H1 (cell line): ENCODE measurements around the gene ZBTB16. TPM values are rescaled to one million over a fixed set of nuclear protein-coding genes. Genes with fewer than 3 reads are reported as not detected.

Source experiments
- CTCF ChIA-PET: fragments of 300-600 bp; sonication (Branson Sonifier 250); formaldehyde crosslinking; loops from one replicate; lab custom pipeline; 2021; ENCODE audit not compliant: partially characterized antibody; lab: Charles Lee
- POLR2A ChIA-PET: fragments of 300-600 bp; sonication (Branson Sonifier 250); formaldehyde crosslinking; loops from one replicate; lab custom pipeline; 2021; ENCODE audit warnings: inconsistent platforms; ENCODE audit not compliant: partially characterized antibody; lab: Charles Lee
- DNase-seq, 2 experiments: peaks; one replicate each; pipeline versions ENCODE4 v3.0.0 to v3.0.0-alpha.2; 2010 to 2022; ENCODE audit warnings: low spot score in 2 of 2, low read depth in 1 of 2, mixed read lengths in 1 of 2
- FAIRE-seq: peaks from 2 replicates; lab custom pipeline; 2011; peaks lifted over from hg19 to GRCh38; lab: Jason Lieb, UNC
- H2AFZ ChIP-seq: 2 replicates; pipeline ENCODE4 v1.8.1; 2012; ENCODE audit warnings: low read length, inconsistent platforms
- H2AK5ac ChIP-seq: 2 replicates; pipeline ENCODE4 v1.6.1; 2013; ENCODE audit warnings: low read depth, low read length
- H2BK120ac ChIP-seq: replicated peaks from 2 replicates; pipeline ENCODE3; 2013; ENCODE audit warnings: low read depth, low read length, inconsistent platforms
- H2BK12ac ChIP-seq: 2 replicates; pipeline ENCODE4 v1.6.1; 2013; ENCODE audit warnings: low read depth, low read length
- H2BK15ac ChIP-seq: 2 replicates; pipeline ENCODE4 v1.6.1; 2013; ENCODE audit warnings: low read length
- H2BK20ac ChIP-seq: 2 replicates; pipeline ENCODE4 v1.6.1; 2013; ENCODE audit warnings: low read length
- H2BK5ac ChIP-seq: 2 replicates; pipeline ENCODE4 v1.6.1; 2013; ENCODE audit warnings: low read depth, low read length
- H3K14ac ChIP-seq: 2 replicates; pipeline ENCODE4 v1.6.1; 2013; ENCODE audit warnings: inconsistent platforms; ENCODE audit not compliant: insufficient read length
- H3K18ac ChIP-seq: 2 replicates; pipeline ENCODE4 v1.6.1; 2013; ENCODE audit warnings: low read length; ENCODE audit errors: extremely low read depth
- H3K23ac ChIP-seq: 2 replicates; pipeline ENCODE4 v1.6.1; 2013; ENCODE audit warnings: inconsistent platforms; ENCODE audit not compliant: insufficient read length
- H3K23me2 ChIP-seq: 2 replicates; pipeline ENCODE4 v1.6.1; 2013; ENCODE audit warnings: low read depth, low read length
- H3K27ac ChIP-seq: 2 replicates; pipeline ENCODE4 v1.6.1; 2011; ENCODE audit warnings: low read depth, low read length, inconsistent platforms
- H3K27me3 ChIP-seq, 4 experiments: replicated peaks in 1 of 4; 1 replicate in 1 of 4; 2 replicates in 3 of 4; pipeline versions ENCODE4 v1.6.1 to v1.8.1; 2011 to 2013; ENCODE audit warnings: low read length in 3 of 4, mild to moderate bottlenecking in 3 of 4, inconsistent platforms in 2 of 4, mixed read lengths in 2 of 4, moderate library complexity in 1 of 4; ENCODE audit not compliant: control insufficient read depth in 3 of 4, insufficient read depth in 3 of 4; ENCODE audit errors: extremely low read depth in 1 of 4
- H3K36me3 ChIP-seq, 4 experiments: 2 replicates each; pipeline versions ENCODE4 v1.6.1 to v1.8.1; 2011 to 2013; ENCODE audit warnings: mild to moderate bottlenecking in 4 of 4, low read length in 3 of 4, moderate library complexity in 2 of 4, control low read depth in 1 of 4, inconsistent platforms in 1 of 4; ENCODE audit not compliant: insufficient read depth in 4 of 4, control insufficient read depth in 2 of 4
- H3K4ac ChIP-seq: replicated peaks from 2 replicates; pipeline ENCODE3; 2013; ENCODE audit warnings: low read length, low read depth, mixed read lengths, inconsistent platforms; ENCODE audit not compliant: insufficient read length
- H3K4me1 ChIP-seq, 4 experiments: replicated peaks in 1 of 4; 1 replicate in 1 of 4; 2 replicates in 3 of 4; pipeline versions ENCODE4 v1.6.1 to v1.8.1; 2011 to 2013; ENCODE audit warnings: low read length in 3 of 4, inconsistent platforms in 2 of 4, mixed read lengths in 1 of 4; ENCODE audit not compliant: insufficient read depth in 4 of 4, control insufficient read depth in 3 of 4
- H3K4me2 ChIP-seq, 2 experiments: 2 replicates each; pipeline versions ENCODE4 v1.6.1 to v1.8.1; 2011 to 2013; ENCODE audit warnings: low read depth in 2 of 2, low read length in 2 of 2, control low read depth in 1 of 2, inconsistent platforms in 1 of 2, mild to moderate bottlenecking in 1 of 2; ENCODE audit not compliant: insufficient read depth in 1 of 2
- H3K4me3 ChIP-seq, 4 experiments: fragments of 200-600, 300-600 bp in 1 of 4; sonication (generic), shearing (Covaris generic), sonication (Bioruptor Twin) in 1 of 4; 2 replicates each; pipeline versions ENCODE4 v1.5.1 to v1.8.1; 2011 to 2016; ENCODE audit warnings: low read length in 4 of 4, low read depth in 3 of 4, control low read depth in 2 of 4, inconsistent platforms in 2 of 4, mild to moderate bottlenecking in 2 of 4, mixed read lengths in 1 of 4, moderate library complexity in 1 of 4; ENCODE audit not compliant: insufficient read depth in 2 of 4; ENCODE audit errors: extremely low read depth in 1 of 4
- H3K56ac ChIP-seq: replicated peaks from 2 replicates; pipeline ENCODE3; 2013; ENCODE audit warnings: low read depth, mild to moderate bottlenecking, mixed read lengths, low read length, inconsistent platforms; ENCODE audit not compliant: insufficient read length
- H3K79me1 ChIP-seq: 2 replicates; pipeline ENCODE4 v1.6.1; 2013; ENCODE audit warnings: low read depth, low read length, control low read depth
- H3K79me2 ChIP-seq, 2 experiments: 2 replicates each; pipeline versions ENCODE4 v1.6.1 to v1.8.1; 2012 to 2013; ENCODE audit warnings: low read length in 2 of 2, mild to moderate bottlenecking in 2 of 2, inconsistent platforms in 1 of 2; ENCODE audit not compliant: insufficient read depth in 2 of 2, control insufficient read depth in 1 of 2
- H3K9ac ChIP-seq, 4 experiments: replicated peaks in 1 of 4; 1 replicate in 1 of 4; 2 replicates in 3 of 4; pipeline versions ENCODE4 v1.6.1 to v1.8.1; 2011 to 2013; ENCODE audit warnings: low read depth in 3 of 4, low read length in 3 of 4, control low read depth in 2 of 4, mild to moderate bottlenecking in 2 of 4, moderate library complexity in 2 of 4, inconsistent platforms in 1 of 4; ENCODE audit errors: extremely low read depth in 1 of 4
- H3K9me3 ChIP-seq, 2 experiments: 2 replicates each; pipeline versions ENCODE4 v1.6.1 to v1.8.1; 2012 to 2013; ENCODE audit warnings: mild to moderate bottlenecking in 2 of 2, moderate library complexity in 2 of 2, control low read depth in 1 of 2, inconsistent platforms in 1 of 2, low read depth in 1 of 2, low read length in 1 of 2, mixed read lengths in 1 of 2; ENCODE audit not compliant: insufficient read depth in 2 of 2
- H4K20me1 ChIP-seq, 2 experiments: replicated peaks in 1 of 2; 2 replicates each; pipeline versions ENCODE3 to v1.8.1; 2011 to 2013; ENCODE audit warnings: inconsistent platforms in 2 of 2, low read length in 2 of 2, mild to moderate bottlenecking in 1 of 2; ENCODE audit not compliant: insufficient read depth in 2 of 2, control insufficient read depth in 1 of 2
- H4K5ac ChIP-seq: 2 replicates; pipeline ENCODE4 v1.6.1; 2013; ENCODE audit warnings: low read length, low read depth, mixed read lengths, inconsistent platforms; ENCODE audit not compliant: insufficient read length
- H4K8ac ChIP-seq: 2 replicates; pipeline ENCODE4 v1.8.0; 2013; ENCODE audit warnings: mild to moderate bottlenecking, moderate library complexity, low read length, inconsistent platforms; ENCODE audit not compliant: insufficient read depth; ENCODE audit errors: extremely low read depth
- H4K91ac ChIP-seq: replicated peaks from 2 replicates; pipeline ENCODE3; 2013; ENCODE audit warnings: low read length, mixed read lengths, inconsistent platforms; ENCODE audit not compliant: insufficient read length
- BACH1 ChIP-seq: IDR thresholded peaks from 2 replicates; pipeline ENCODE4 v1.6.1; 2012; ENCODE audit warnings: low read length, improper control_type of control experiment
- BCL11A ChIP-seq, 2 experiments: IDR thresholded peaks; one replicate each; pipeline ENCODE4 v1.6.1; 2011; ENCODE audit warnings: low read depth in 2 of 2, low read length in 2 of 2, mild to moderate bottlenecking in 2 of 2
- BRCA1 ChIP-seq: IDR thresholded peaks from 2 replicates; pipeline ENCODE4 v1.6.1; 2012; ENCODE audit warnings: low read depth, low read length, improper control_type of control experiment
- CBX8 ChIP-seq: fragments of 300-800, 300-1000 bp; sonication (generic); IDR thresholded peaks from 2 replicates; pipeline ENCODE4 v1.7.1; 2016; ENCODE audit warnings: low read depth, low read length, borderline replicate concordance
- HDAC6 ChIP-seq: IDR thresholded peaks from one replicate; pipeline ENCODE4 v1.7.1; 2012; ENCODE audit warnings: low read depth, mild to moderate bottlenecking, inconsistent platforms, low read length, moderate library complexity
- JUND ChIP-seq: IDR thresholded peaks from 2 replicates; pipeline ENCODE4 v1.6.1; 2011; ENCODE audit warnings: mild to moderate bottlenecking, improper control_type of control experiment, low read length
- KDM1A ChIP-seq: fragments of 200-600, 300-600 bp; sonication (generic); IDR thresholded peaks from 2 replicates; pipeline ENCODE4 v1.7.1; 2016; ENCODE audit warnings: mild to moderate bottlenecking, low read length, borderline replicate concordance
- KDM5A ChIP-seq: fragments of 200-600 bp; IDR thresholded peaks from 2 replicates; pipeline ENCODE4 v1.7.1; 2012; ENCODE audit warnings: mild to moderate bottlenecking, low read length, inconsistent platforms, mixed read lengths
- MAFK ChIP-seq: IDR thresholded peaks from 2 replicates; pipeline ENCODE4 v1.6.1; 2012; ENCODE audit warnings: low read depth, mild to moderate bottlenecking, improper control_type of control experiment, low read length
- MAX ChIP-seq: IDR thresholded peaks from 2 replicates; pipeline ENCODE4 v1.6.1; 2012; ENCODE audit warnings: inconsistent platforms
- POLR2AphosphoS5 ChIP-seq: IDR thresholded peaks from 2 replicates; pipeline ENCODE4 v1.6.1; 2011; ENCODE audit warnings: low read depth, low read length
- POU5F1 ChIP-seq: IDR thresholded peaks from 2 replicates; pipeline ENCODE4 v1.6.1; 2011; ENCODE audit warnings: low read depth, mild to moderate bottlenecking, low read length, moderate library complexity
- RFX5 ChIP-seq: IDR thresholded peaks from 2 replicates; pipeline ENCODE4 v1.6.1; 2011; ENCODE audit warnings: low read depth, low read length, improper control_type of control experiment, borderline replicate concordance
- SAP30 ChIP-seq: fragments of 300-600 bp; sonication (generic); IDR thresholded peaks from 2 replicates; pipeline ENCODE4 v1.7.1; 2012; ENCODE audit warnings: low read length, moderate library complexity, mild to moderate bottlenecking, inconsistent platforms; ENCODE audit not compliant: insufficient read depth, insufficient replicate concordance
- SP1 ChIP-seq: IDR thresholded peaks from 2 replicates; pipeline ENCODE4 v1.6.1; 2011; ENCODE audit warnings: low read depth, low read length
- SP2 ChIP-seq: IDR thresholded peaks from 2 replicates; pipeline ENCODE4 v1.6.1; 2012; ENCODE audit warnings: mild to moderate bottlenecking, low read length, inconsistent platforms
- WGBS, 2 experiments: shearing (Covaris generic) in 1 of 2; methylation state at CpG; one replicate each; pipeline versions ENCODE4 v1.1.6 to v1.1.7; 2013 to 2015; ENCODE audit warnings: low lambda C conversion rate in 2 of 2, mixed read lengths in 2 of 2, inconsistent platforms in 1 of 2, low coverage in 1 of 2, missing lambda C conversion rate in 1 of 2; ENCODE audit not compliant: insufficient replicate concordance in 2 of 2, insufficient coverage in 1 of 2, insufficient read length in 1 of 2; ENCODE audit errors: extremely low coverage in 1 of 2, missing lambda C conversion rate in 1 of 2; 5-methylcytosine and 5-hydroxymethylcytosine counted together
- polyA plus RNA-seq, 7 experiments: library from polyadenylated mRNA; depleted of rRNA in 3 of 7; stranded (reverse) in 5 of 7; unstranded in 2 of 7; fragments of >200 nt in 5 of 7; fragments of 200-250 nt in 2 of 7; gene quantifications; 1 replicate in 5 of 7; 2 replicates in 1 of 7; 4 replicates in 1 of 7; pipeline versions ENCODE4 v1.2.1 to v1.2.3, GENCODE V29; 2011 to 2013; ENCODE audit warnings: missing spikeins in 2 of 7, mixed read lengths in 2 of 7
- total RNA-seq: library from RNA; stranded (reverse); fragmentation: NEBNext Ultra II Directional; extraction: Animal tissue kit (Norgen Biotek cat#: 25700); gene quantifications from 2 replicates; pipeline ENCODE4 v1.2.1, GENCODE V29; 2021

The ZBTB16 gene
- total and polyA plus RNA-seq, 2 of the 8 experiments (the other 6 are each of a cell fraction or from before 2014, with no cell fraction given): 0.12 to 0.61 TPM

GRCh38 chr11:114173843-114174242 lies 114.3 kb downstream of the ZBTB16 start:
- Histone ChIP-seq H3K79me1 (no peaks in the 10 kb centered on the region), H3K56ac (no peak overlapping the region), H3K23me2 (no peaks in the 10 kb centered on the region), H3K36me3 (no peaks in the 10 kb centered on the region; a peak in 1 of 8 replicates), H3K4me1 (peaks cover 0 to 2% (median 0%) of the 10 kb centered on the region in 4 experiments; a peak in 2 of 7 replicates), H3K27ac (no peak overlapping the region), H3K79me2 (no peaks in the 10 kb centered on the region), H3K9me3 (no peaks in the 10 kb centered on the region), H3K4ac (no peak overlapping the region), H2AFZ (no peak overlapping the region), H3K27me3 (no peaks in the 10 kb centered on the region), H2BK20ac (no peak overlapping the region), H2AK5ac (no peak overlapping the region), H2BK15ac (no peak overlapping the region), H2BK5ac (no peak overlapping the region), H4K20me1 (no peaks in the 10 kb centered on the region), H3K4me3 (no peak overlapping the region), H2BK120ac (no peak overlapping the region), H4K5ac (no peak overlapping the region), H3K23ac (no peak overlapping the region), H3K14ac (no peak overlapping the region), H3K4me2 (no peak overlapping the region), H3K9ac (no peak overlapping the region), H2BK12ac (no peak overlapping the region), H4K8ac (no peak overlapping the region), H3K18ac (no peak overlapping the region), H4K91ac (no peak overlapping the region)
- ChIA-PET POLR2A (no interaction called here), CTCF (interaction anchor here (0.5 to 1.6 kb wide), 7 partner anchors 10 to 138 kb away, joined by 3 to 7 read pairs (median 3); no protein-coding TSS in a partner anchor)
- FAIRE-seq (no peak), DNase-seq (no peak)
- WGBS, 2 experiments: 88% methylated on average over 5 of the region's 5 CpGs; no CpG with 5 or more reads in 1 of the 2 experiments
- TF ChIP-seq MAX: no peak
- no peak for TF ChIP-seq BCL11A (IDR thresholded peaks at IDR 0.05; ENCODE audit: low read depth in 2 of 2, low read length in 2 of 2)
- TF ChIP-seq BACH1: no peak
- no peak for TF ChIP-seq POU5F1
- TF ChIP-seq HDAC6: no peak
- TF ChIP-seq SAP30: no peak
- no peak for TF ChIP-seq KDM5A
- TF ChIP-seq SP2: no peak
- TF ChIP-seq POLR2AphosphoS5: no peak
- no peak for TF ChIP-seq KDM1A
- no peak for TF ChIP-seq JUND
- no peak for TF ChIP-seq RFX5
- TF ChIP-seq BRCA1: no peak
- no peak for TF ChIP-seq MAFK
- TF ChIP-seq SP1: no peak
- TF ChIP-seq CBX8: no peak
